Measurements from ENCODE around the gene KRT38. TPM values are rescaled to one million over a fixed set of nuclear protein-coding genes. Genes with fewer than 3 reads are reported as not detected.

Gene KRT38
- total RNA-seq, 2 experiments from 2014 or later: not detected

GRCh38 chr17:41418116-41418860 is 22.5 kb downstream of the KRT38 start:
- no peaks in the 10 kb centered on the region for H3K36me3 Mint-ChIP-seq (ENCODE audit: low read depth)
- no peak overlapping the region for H3K4me3 Mint-ChIP-seq
- no peaks in the 10 kb centered on the region for H3K4me1 Mint-ChIP-seq (ENCODE audit: low read depth)
- ChIA-PET POLR2A (no interaction called here), CTCF (interaction anchor here (0.7 to 2.0 kb wide), 7 partner anchors 11 to 131 kb away, joined by 3 to 7 read pairs (median 3); no protein-coding TSS in a partner anchor)
- no peaks in the 10 kb centered on the region for H3K27me3 Mint-ChIP-seq (ENCODE audit: low read depth)
- DNase-seq (no peak), ATAC-seq (no peak)
- H3K9me3 Mint-ChIP-seq (ENCODE audit: insufficient read depth): no peaks in the 10 kb centered on the region
- no peak overlapping the region for H3K27ac Mint-ChIP-seq

GRCh38 chr17:41417576-41418015 is 23.2 kb downstream of the KRT38 start:
- ATAC-seq (no peak), DNase-seq (no peak)
- no peaks in the 10 kb centered on the region for H3K27me3 Mint-ChIP-seq (ENCODE audit: low read depth)
- H3K27ac Mint-ChIP-seq: no peak overlapping the region
- CTCF ChIA-PET: interaction anchor here (0.7 to 2.0 kb wide), 7 partner anchors 10 to 131 kb away, joined by 3 to 7 read pairs (median 3); no protein-coding TSS in a partner anchor
- no peak overlapping the region for H3K4me3 Mint-ChIP-seq
- H3K4me1 Mint-ChIP-seq (ENCODE audit: low read depth): no peaks in the 10 kb centered on the region
- H3K36me3 Mint-ChIP-seq (ENCODE audit: low read depth): no peaks in the 10 kb centered on the region
- POLR2A ChIA-PET: no interaction called here
- H3K9me3 Mint-ChIP-seq (ENCODE audit: insufficient read depth): no peaks in the 10 kb centered on the region

GRCh38 chr17:41417127-41417526 is 23.7 kb downstream of the KRT38 start:
- ChIA-PET POLR2A (no interaction called here), CTCF (interaction anchor here (0.7 to 2.0 kb wide), 7 partner anchors 10 to 132 kb away, joined by 3 to 7 read pairs (median 4); no protein-coding TSS in a partner anchor)
- no peaks in the 10 kb centered on the region for H3K4me1 Mint-ChIP-seq (ENCODE audit: low read depth)
- H3K36me3 Mint-ChIP-seq (ENCODE audit: low read depth): no peaks in the 10 kb centered on the region
- ATAC-seq: no peak
- DNase-seq: no peak
- no peak overlapping the region for H3K4me3 Mint-ChIP-seq
- no peaks in the 10 kb centered on the region for H3K27me3 Mint-ChIP-seq (ENCODE audit: low read depth)
- H3K27ac Mint-ChIP-seq: no peak overlapping the region
- H3K9me3 Mint-ChIP-seq (ENCODE audit: insufficient read depth): no peaks in the 10 kb centered on the region

- no peaks in the 10 kb centered on the region for H3K36me3 Mint-ChIP-seq (ENCODE audit: low read depth)
- no peaks in the 10 kb centered on the region for H3K9me3 Mint-ChIP-seq (ENCODE audit: insufficient read depth)
- CTCF ChIA-PET: interaction anchor here (1.0 to 1.8 kb wide), 3 partner anchors 15 to 94 kb away, joined by 3 to 4 read pairs (median 4); no protein-coding TSS in a partner anchor
- no peaks in the 10 kb centered on the region for H3K27me3 Mint-ChIP-seq (ENCODE audit: low read depth)
- POLR2A ChIA-PET: no interaction called here
- H3K4me1 Mint-ChIP-seq (ENCODE audit: low read depth): no peaks in the 10 kb centered on the region
- no peak overlapping the region for H3K27ac Mint-ChIP-seq
- DNase-seq (no peak), ATAC-seq (no peak)
- no peak overlapping the region for H3K4me3 Mint-ChIP-seq
Observed at GRCh38 chr17:41416479-41416878, 24.3 kb downstream of the KRT38 start.

- H3K4me3 Mint-ChIP-seq: no peak overlapping the region
- ATAC-seq: no peak
- H3K36me3 Mint-ChIP-seq (ENCODE audit: low read depth): no peaks in the 10 kb centered on the region
- H3K27ac Mint-ChIP-seq: no peak overlapping the region
- DNase-seq: no peak
- H3K4me1 Mint-ChIP-seq (ENCODE audit: low read depth): no peaks in the 10 kb centered on the region
- CTCF ChIA-PET: interaction anchor here (1.0 to 1.8 kb wide), 3 partner anchors 14 to 94 kb away, joined by 3 to 4 read pairs (median 4); no protein-coding TSS in a partner anchor
- no peaks in the 10 kb centered on the region for H3K9me3 Mint-ChIP-seq (ENCODE audit: insufficient read depth)
- no peaks in the 10 kb centered on the region for H3K27me3 Mint-ChIP-seq (ENCODE audit: low read depth)
- POLR2A ChIA-PET: no interaction called here
Observed at GRCh38 chr17:41415833-41416335, 24.9 kb downstream of the KRT38 start.

- Mint-ChIP-seq H3K27me3 (ENCODE audit: low read depth) (no peaks in the 10 kb centered on the region), H3K4me1 (ENCODE audit: low read depth) (no peaks in the 10 kb centered on the region), H3K4me3 (no peak overlapping the region), H3K9me3 (ENCODE audit: insufficient read depth) (no peaks in the 10 kb centered on the region), H3K27ac (no peak overlapping the region), H3K36me3 (ENCODE audit: low read depth) (no peaks in the 10 kb centered on the region)
- POLR2A ChIA-PET: no interaction called here
- CTCF ChIA-PET: interaction anchor here (1.0 to 1.8 kb wide), 2 partner anchors 14 to 19 kb away, joined by 3 to 4 read pairs; no protein-coding TSS in a partner anchor
- ATAC-seq (no peak), DNase-seq (no peak)
Observed at GRCh38 chr17:41415411-41415810, 25.4 kb downstream of the KRT38 start.

- no peak overlapping the region for H3K4me3 Mint-ChIP-seq
- DNase-seq (no peak), ATAC-seq (no peak)
- H3K4me1 Mint-ChIP-seq (ENCODE audit: low read depth): peaks cover 3% of the 10 kb centered on the region
- ChIA-PET POLR2A (no interaction called here), CTCF (no interaction called here)
- H3K27ac Mint-ChIP-seq: no peak overlapping the region
- H3K9me3 Mint-ChIP-seq (ENCODE audit: insufficient read depth): no peaks in the 10 kb centered on the region
- no peaks in the 10 kb centered on the region for H3K27me3 Mint-ChIP-seq (ENCODE audit: low read depth)
- H3K36me3 Mint-ChIP-seq (ENCODE audit: low read depth): no peaks in the 10 kb centered on the region
Observed at GRCh38 chr17:41413982-41414381, 26.8 kb downstream of the KRT38 start.

- Mint-ChIP-seq H3K36me3 (ENCODE audit: low read depth) (no peaks in the 10 kb centered on the region), H3K27ac (no peak overlapping the region), H3K9me3 (ENCODE audit: insufficient read depth) (no peaks in the 10 kb centered on the region), H3K4me3 (no peak overlapping the region), H3K4me1 (ENCODE audit: low read depth) (peaks cover 5% of the 10 kb centered on the region), H3K27me3 (ENCODE audit: low read depth) (no peaks in the 10 kb centered on the region)
- DNase-seq (no peak), ATAC-seq (no peak)
- ChIA-PET POLR2A (no interaction called here), CTCF (no interaction called here)
Observed at GRCh38 chr17:41413353-41413957, 27.3 kb downstream of the KRT38 start.

- DNase-seq (no peak), ATAC-seq (no peak)
- POLR2A ChIA-PET: no interaction called here
- H3K4me1 Mint-ChIP-seq (ENCODE audit: low read depth): peaks cover 5% of the 10 kb centered on the region
- H3K36me3 Mint-ChIP-seq (ENCODE audit: low read depth): no peaks in the 10 kb centered on the region
- no peaks in the 10 kb centered on the region for H3K9me3 Mint-ChIP-seq (ENCODE audit: insufficient read depth)
- H3K27me3 Mint-ChIP-seq (ENCODE audit: low read depth): no peaks in the 10 kb centered on the region
- no peak overlapping the region for H3K4me3 Mint-ChIP-seq
- CTCF ChIA-PET: no interaction called here
- no peak overlapping the region for H3K27ac Mint-ChIP-seq
Observed at GRCh38 chr17:41411072-41411840, 29.5 kb downstream of the KRT38 start.

- CTCF ChIA-PET: interaction anchor here (1.7 kb wide), 1 partner anchor 10 kb away, joined by 5 read pairs; no protein-coding TSS in a partner anchor
- ATAC-seq (no peak), DNase-seq (no peak)
- POLR2A ChIA-PET: no interaction called here
- no peaks in the 10 kb centered on the region for H3K36me3 Mint-ChIP-seq (ENCODE audit: low read depth)
- H3K4me1 Mint-ChIP-seq (ENCODE audit: low read depth): peaks cover 28% of the 10 kb centered on the region
- H3K27me3 Mint-ChIP-seq (ENCODE audit: low read depth): no peaks in the 10 kb centered on the region
- no peak overlapping the region for H3K4me3 Mint-ChIP-seq
- no peaks in the 10 kb centered on the region for H3K9me3 Mint-ChIP-seq (ENCODE audit: insufficient read depth)
- no peak overlapping the region for H3K27ac Mint-ChIP-seq
Observed at GRCh38 chr17:41407226-41407625, 33.6 kb downstream of the KRT38 start.

GRCh38 chr17:41406205-41406604 is 34.6 kb downstream of the KRT38 start:
- H3K4me3 Mint-ChIP-seq: no peak overlapping the region
- no peaks in the 10 kb centered on the region for H3K9me3 Mint-ChIP-seq (ENCODE audit: insufficient read depth)
- DNase-seq (no peak), ATAC-seq (no peak)
- H3K4me1 Mint-ChIP-seq (ENCODE audit: low read depth): peaks cover 28% of the 10 kb centered on the region
- ChIA-PET POLR2A (no interaction called here), CTCF (no interaction called here)
- H3K27me3 Mint-ChIP-seq (ENCODE audit: low read depth): no peaks in the 10 kb centered on the region
- no peaks in the 10 kb centered on the region for H3K36me3 Mint-ChIP-seq (ENCODE audit: low read depth)
- no peak overlapping the region for H3K27ac Mint-ChIP-seq

Measured in activated CD8-positive, alpha-beta T cell treated with anti-CD3 and anti-CD28 coated beads, Interleukin-2, amount 10 ng/mL, durations not matched to agents 7 days and 5 days (primary cell).